GM21576 (cell line): ENCODE results near the gene MYDGF.

ENCODE experiments used
- ATAC-seq: cut with Tn5 transposase; IDR thresholded peaks from one replicate; pipeline ENCODE4 v1.9.1; 2021; ENCODE audit warnings: mild to moderate bottlenecking, moderate library complexity; ENCODE audit not compliant: unreplicated experiment

The MYDGF gene

DNA sequence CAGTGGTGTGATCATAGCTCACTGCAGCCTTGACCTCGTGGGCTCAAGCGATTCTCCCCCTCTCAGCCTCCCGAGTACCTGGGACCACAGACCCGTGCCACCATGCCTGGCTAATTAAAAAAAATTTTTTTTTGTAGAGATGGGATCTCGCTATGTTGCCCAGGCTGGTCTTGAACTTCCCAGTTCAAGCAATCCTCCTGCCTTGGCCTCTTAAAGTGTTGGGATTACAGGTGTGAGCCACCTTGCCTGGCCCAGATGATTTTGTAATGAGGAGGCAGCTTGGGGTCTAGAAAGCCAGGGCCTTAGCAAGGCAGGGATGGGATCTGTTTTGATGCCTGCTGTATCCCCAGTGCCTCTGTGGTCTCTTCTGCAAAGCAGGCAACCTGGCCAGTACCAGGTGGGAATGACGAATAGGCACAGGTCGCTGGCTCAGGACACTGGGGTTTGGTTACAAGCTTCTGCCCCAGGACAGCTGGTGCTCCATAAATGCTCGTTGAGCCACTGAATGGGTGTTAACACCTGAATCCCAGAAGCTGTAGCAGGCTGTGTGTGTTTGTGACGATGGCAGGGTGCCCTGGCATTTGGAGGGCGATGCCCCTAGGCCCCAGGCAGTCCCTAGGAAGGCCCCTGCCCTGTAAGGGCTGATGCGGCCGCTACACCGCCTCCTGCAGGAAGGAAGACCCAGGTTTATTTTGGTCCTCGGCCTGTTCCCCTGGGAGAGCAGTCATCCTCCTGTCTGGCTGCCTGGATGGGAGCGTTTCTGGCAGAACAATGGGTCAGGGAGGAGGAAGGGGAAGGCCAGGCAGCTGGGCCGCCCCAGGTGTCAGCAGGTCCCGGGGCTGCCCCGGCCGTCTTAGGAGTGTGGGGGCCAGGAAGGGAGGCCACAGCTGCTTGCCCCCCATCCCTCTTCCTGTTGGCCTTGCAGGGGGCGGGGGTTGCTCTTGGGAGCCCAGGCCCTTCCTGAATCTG lies 22.2 kb downstream of the MYDGF start:
- ATAC-seq, result no peak

DNA sequence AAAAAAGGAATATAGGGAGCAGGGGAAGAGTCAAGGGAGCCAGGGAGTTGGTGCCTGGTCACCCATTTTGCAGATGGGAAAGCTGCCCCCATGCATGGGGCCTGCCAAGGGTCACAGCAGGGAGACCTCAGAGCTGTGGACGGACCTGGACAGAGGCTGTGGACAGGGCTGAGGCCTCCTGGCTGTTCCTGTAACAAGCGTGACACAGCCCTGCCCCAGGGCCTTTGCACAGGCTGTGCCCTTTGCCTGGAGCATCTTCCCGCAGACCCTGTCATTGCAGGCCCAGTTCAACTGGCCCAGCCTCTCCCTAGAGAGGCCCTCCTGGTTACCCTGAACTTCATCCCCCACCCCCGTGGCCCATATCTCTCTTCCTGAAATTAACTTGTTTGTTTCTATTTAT lies 24.4 kb downstream of the MYDGF start:
- ATAC-seq, result no peak

DNA sequence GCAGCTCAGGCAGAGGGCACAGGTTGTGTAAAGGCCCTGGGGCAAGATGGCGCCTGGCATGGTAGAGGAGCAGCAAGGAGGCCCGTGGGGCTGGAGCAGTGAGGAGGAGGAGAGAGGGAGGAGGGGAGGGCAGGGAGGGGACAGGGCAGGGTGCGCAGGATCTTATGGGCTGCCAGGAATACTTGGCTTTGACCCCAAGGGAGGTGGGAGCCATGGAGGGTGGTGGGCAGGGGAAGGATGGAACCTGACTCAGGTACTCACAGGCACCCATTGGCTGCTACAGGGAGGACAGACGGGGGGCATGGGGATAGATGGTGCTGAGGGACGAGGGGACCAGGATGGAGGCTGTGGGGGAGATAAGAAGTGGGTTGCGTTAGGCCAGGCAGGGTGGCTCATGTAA lies 27.5 kb downstream of the MYDGF start:
- ATAC-seq, result no peak

DNA sequence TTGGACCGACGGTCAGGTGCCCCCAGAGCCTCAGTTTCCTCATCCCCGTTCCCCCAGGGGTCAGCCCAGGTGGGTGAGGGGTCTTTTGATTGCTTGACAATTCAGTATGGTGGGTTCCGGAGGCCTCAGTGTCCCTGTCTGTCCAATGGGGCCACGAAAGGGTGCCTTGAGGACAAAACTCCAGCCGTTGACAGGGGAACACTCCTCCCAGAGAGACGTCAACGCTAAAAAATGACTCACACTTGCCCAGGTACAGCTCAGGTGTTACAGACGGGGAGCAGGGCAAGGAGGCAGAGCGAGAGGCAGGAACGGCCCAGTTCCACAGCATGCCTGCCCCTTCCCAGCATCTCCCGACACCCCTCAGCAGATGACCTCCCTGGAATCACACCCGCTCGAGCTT lies 29.0 kb downstream of the MYDGF start:
- no peak for ATAC-seq

DNA sequence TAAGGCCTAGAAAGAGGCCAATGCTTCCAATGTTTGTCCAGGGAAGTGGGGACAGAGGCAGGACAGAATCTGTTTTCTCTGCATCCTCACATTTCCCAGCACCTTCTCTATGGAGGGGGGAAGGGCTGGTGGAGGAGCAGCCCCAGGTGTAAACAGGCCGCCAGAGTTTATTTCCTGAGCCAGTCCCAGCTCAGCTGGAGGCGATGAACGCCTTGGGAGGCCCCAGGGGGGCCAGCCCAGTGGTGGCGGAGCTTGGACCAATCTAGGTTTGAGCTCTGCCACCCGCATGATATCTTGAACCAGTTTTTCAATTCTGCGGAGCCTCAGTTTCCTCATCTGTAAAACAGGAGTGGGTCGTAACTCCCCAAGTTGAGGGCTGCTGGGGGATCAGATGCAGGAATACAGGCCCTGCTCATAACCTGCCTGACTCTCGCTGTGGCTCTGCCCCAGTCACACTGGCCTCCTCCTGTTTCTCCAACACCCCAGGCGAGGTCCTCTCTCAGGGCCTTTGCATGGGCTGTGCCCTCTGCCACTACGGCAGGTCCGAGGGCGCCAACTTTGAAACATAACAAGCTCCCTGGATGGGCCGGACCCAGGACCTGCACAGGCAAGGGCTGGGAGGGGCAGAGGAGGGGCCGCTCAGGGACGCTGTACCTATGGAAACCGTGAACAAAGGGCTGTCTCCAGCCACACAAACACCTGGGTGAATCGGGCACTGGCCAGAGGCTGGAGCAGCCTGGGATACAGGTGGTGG lies 29.7 kb downstream of the MYDGF start:
- no peak for ATAC-seq

DNA sequence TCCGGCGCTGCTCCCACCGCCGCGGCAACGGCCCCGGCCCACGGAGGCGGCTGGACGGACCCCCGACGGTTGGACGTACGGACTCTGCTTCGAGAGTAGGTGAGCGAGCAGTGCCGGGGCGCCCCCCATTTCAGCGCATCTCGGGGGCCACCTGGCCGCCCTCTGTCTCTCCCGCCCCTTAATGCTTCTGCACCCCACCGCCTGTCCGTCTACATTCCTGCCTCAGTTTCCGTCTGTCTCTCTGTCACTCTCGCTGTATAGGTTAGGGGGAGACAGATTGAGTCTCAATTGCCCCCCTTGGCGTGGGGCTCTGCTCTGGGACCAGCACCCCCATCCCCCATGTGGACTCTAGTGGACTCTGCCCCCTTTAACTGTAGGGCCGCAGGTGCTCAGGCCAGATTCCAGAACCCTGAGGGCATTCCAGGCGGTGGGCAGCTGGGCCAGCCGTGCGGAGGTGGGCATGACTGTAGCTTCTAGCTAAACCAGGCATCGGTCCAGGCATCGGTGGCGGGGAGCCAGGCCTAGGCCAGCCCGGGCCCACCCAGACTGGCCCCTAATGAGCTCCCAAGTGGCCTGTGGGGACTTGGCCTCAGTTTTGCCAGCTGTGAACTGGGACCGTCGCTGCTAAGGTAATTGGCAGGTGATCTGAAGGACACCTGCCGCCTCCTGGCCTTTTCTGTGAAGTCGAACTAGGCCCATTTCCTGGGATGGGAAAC lies 30.5 kb downstream of the MYDGF start:
- ATAC-seq, result peak; percentile 4

DNA sequence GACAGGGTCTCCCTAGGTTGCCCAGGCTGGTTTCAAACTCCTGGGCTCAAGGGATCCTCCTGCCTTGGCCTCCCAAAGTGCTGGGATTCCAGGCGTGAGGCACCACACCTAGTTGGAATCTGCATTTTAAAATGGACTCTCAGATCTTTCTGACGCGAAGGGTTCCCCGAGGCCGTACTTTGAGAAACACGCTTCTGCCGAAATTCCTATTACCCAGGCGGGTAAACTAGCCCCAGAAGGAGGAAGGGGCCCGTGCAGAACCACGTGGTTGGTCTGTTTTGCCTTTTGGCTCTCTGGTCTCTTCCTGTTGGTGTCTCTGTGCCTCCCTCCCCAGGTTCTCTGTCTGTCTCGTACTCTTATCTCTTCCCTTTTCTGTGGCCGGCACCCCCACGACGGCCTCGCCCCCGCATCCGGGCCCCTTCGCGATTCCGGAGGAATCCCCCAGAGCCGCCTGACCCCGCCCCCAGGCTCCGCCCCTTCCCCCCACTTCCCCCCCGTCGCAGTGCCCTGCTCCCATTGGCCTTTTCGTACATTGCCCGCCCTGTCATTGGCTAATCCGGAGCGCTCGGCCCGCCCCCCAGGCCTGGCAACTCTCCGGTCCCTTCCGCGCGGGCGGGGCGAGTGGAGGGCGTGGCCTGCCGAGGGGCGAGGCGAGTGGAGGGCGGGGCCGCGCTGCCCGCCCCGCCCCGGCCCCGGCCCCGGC lies 31.2 kb downstream of the MYDGF start, which contains the start of gene TNFAIP8L1:
TNFAIP8L1 (plus strand) TSS at position 689 of the 703 bp plus-strand sequence. CDS start 12,354 bp downstream, outside the sequence.
- ATAC-seq, result peak; percentile 75

DNA sequence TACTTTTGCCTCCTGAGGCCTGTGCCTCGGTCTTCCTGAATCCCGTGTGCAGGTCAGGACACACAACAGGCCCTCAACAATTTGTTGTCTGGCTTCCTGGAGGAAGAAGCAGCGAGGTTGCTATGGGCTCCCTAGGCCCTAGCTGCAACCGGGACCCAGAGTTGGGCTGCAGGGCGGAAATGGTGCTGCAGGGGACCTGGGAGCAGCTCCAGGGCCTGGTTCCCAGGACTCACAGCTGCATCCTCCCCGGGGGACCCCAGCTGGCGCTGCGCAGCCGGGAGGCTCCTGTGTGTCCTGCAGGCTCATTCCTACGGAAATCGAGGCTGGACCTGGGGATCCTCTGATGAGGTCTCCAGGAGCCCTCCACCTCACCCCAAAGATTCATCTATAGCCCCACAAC lies 31.8 kb downstream of the MYDGF start:
- ATAC-seq, result no peak

DNA sequence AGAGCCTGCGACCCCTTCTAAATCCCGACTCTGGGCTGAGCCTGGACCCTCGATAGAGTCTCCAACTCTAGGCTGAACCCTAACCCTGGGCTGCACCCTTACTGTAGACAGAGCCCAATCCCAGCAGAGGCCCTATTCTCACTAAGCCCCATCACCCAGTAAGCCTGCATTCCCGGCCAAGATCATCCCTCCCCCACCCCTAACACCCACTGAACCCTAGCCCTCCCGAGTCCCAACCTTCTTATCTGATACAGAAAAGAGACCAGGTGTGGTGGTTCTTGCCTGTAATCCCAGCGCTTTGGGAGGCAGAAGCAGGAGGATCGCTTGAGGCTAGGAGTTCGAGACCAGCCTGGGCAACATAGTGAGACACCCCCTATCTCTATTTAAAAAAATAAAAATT lies 33.4 kb downstream of the MYDGF start:
- ATAC-seq, result no peak

DNA sequence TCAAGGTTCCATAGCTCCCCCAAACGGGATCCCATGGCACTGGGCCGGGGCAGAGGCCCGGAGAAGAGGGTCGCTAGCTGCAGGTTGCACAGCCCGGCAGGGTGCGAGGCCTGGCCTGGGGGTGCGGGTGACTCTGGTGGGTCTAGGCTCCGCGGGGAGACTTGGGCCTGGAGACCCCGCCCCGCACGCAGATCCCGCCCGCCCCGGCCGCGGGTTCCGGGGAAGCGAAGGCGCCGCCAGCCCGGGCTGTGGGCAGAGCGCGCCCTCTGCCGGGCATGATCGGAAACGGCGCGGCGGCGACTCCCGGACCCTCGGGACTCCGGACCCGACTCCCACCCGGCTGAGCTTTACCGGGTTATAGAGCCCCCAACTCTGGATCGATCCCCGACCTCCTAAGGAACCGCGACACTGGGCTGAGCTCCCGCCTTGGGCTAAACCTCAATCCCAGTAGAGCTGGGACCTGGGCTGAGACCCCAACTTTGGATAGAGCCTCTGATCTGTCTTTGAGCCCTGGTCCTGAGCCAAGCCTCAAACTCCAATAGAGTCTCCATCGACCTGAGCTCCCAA lies 33.9 kb downstream of the MYDGF start:
- ATAC-seq, result no peak

DNA sequence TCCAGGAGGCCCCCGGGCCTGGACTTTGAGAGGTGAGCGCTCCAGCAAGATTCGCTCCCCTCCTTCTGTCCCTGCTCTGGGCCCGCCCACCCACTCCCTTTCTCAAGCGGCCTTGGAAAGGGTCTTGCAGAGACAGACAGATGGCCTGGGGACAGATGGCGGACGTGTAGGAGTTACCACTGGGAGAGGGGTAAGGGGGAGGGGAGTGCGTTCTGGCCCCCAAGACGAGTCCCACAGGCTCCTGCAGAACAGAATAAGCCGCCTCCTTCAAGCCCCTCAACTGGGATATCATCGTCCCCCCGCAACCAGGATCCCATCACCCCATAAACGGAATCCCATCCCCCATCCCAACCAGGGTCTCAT lies 34.4 kb downstream of the MYDGF start:
- no peak for ATAC-seq

DNA sequence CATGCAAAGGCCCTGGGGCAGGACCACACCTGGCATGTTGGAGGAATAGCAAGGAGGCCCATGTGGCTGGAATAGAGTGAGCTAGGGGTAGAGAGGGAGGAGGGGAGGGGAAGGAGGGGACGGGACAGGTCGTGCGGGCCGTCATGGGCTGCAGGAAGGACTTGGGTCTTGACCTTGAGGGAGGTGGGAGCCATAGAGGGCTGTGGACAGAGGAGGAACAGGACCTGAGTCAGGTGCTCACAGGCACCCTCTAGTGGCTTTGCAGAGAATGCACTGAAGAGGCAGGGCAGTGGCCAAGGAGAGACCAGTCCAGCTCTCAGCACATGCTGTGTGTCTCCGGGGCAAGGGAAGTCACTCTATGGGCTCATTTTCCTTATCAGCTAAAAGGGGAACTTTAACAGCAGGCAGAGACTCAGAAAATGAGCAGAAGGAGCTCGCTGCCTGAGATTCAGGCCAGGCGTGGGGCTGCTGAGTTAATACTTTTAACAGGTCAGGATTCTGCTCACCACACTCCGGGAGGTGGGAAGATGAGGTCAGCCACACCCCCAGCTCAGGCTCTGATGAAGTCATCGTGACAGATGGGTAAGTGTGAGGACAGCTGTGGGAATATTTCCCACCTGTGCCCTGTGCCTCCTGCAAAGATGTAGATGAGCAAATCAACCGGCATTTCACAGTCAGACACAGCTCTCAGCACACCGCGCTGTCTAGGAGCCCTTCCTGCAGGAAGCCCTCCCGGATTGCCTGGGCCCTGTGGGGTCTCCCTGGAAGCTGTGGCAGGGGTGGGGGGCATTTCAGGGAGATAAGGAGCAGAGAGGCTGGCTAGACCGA lies 36.8 kb downstream of the MYDGF start:
- no peak for ATAC-seq

DNA sequence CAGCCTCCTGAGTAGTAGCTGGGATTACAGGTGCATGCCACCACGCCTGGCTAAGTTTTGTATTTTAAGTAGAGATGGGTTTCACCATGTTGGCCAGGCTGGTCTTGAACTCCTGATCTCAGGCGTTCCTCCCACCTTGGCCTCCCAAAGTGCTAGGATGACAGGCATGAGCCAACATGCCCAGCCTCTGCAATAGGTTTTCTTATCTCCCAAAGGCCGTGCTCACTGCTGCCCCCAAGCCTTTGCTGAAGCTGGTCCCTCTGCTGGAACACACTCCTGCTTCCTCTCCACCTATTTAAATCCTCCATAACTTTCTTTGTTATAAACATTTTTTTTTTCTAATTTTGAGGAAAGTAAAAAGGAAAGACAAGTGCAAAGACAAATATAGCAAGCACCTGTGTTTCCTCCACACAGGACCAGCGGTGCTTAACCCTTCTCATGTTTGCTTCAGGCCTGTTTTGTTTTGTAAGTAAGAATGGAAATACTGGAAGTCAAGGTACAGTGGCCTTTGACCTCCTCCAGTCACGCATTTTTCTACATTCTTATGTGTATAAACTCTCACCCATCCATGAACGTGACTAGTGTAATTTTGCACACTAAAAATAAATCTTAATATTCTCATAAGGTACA lies 45.3 kb downstream of the MYDGF start:
- ATAC-seq, result no peak

DNA sequence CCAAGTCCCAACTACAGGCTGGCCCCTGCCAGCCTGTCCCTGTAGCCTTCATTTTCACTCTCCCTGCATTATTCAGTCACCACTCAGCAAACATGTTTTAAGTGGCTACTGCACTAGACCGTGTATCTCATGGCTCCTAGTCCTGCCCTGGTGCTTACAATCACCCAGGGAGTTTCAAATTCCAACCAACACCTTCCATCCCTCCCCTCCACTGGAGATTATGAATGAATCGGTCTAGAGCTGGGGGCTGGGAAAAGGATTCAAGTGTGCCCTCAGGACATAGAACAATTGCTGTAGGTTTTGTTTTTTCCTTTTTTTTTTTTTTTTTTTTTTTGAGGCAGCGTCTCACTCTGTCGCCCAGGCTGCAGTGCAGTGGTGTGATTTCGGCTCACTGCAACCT lies 45.8 kb downstream of the MYDGF start:
- no peak for ATAC-seq

DNA sequence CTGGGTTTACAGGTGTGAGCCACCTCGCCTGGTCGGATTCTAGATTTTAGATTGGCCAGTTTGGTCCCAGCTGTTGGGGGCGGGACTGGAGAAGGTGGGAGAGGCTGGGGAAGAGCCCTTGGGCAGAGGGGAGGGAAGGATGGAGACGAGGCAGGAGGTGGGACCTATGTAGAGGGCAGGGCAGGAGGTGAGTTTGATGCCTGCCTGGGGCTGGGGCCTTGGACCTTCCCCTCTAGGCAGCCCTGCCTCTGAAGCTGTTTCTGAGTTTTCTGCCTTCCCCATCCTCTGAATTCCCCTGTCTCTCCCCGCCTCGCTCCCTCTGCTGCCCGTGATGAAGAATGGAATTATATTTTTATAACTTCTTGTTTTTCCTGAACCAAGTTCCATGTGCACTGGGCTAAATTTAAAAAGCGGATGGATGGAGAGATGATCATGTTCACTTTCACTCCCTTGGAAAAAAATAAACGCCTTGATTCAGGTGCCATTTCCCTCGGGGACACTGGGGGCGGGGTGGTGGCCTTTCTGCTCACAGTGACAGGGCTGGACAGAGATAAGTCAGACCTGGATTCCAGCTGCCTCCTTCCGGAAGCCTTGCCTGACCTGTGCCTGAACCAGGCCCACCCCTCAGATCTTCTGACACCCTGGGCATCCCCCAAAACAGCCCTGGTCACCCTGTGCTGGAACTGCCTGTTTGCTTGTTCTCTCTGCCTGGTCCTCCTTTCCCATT lies 47.3 kb downstream of the MYDGF start:
- no peak for ATAC-seq

DNA sequence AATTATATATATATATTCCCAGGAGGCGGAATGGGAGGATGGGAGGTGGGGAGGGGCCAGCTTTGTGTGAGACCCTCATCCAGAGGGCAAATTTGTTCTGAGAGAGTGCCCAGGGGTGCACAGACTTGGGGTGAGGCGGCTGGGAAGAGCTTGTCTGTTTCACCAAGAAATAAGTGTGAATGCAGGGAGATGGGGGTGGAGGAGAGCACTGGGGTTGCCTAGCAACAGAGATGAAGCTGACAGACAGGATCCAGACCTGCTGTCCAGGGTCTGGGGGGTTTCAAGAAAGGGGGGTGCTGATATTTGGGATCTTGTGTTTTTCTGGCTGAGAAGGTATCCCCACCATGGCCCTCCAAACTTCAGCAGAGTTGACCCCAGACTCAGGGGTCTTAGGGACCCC lies 49.5 kb downstream of the MYDGF start:
- no peak for ATAC-seq

DNA sequence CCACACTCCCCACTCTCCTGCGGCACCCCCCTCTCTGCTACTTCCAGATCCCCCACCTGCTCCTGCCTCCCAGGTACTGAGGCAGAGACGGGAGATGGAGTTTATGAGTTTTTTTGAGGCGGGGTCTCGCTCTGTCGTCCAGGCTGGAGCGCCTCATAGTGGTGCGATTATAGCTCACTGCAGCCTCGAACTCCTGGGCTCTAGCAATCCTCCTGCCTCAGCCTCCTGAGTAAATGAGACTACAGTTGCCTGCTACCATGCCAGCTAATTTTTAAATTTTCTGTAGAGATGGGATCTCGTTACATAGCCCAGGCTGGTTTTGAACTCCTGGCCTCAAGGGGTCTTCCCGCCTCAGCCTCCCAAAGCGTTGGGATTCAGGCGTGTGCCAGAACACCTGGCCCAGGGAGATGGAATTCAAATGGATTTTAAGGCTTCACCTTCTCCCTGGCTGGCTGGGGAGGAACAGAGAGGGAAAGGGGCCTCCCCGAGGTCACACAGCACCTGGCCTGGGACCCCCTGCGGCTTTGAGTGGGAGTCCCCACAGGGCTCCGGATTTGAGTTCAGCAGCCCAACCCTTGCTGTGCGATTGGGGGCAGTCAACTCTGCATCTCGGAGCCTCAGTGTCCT lies 50.4 kb downstream of the MYDGF start:
- no peak for ATAC-seq

DNA sequence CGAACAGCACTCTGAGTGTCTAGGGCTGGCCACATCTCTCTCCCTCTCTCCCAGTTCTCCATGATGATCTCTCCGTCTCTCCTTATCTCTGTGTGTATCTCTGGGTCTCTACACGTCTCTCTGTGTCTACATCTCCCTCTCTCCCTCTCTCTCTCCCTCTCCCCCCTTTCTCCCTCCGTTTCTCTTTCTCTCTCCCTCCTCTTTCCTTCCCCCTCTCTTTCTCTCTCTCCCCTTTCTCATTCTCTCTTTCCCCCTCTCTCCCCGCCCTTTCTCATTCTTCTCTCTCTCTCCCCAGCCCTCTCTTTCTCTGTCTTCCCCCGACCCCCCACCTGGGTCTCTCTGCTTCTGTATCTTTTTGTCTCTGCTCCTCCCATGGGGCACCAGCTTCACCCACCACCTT lies 52.1 kb downstream of the MYDGF start:
- no peak for ATAC-seq
